HepG2 (cell line): Measurements from ENCODE around the gene TAAR1. TPM values are rescaled to one million over a fixed set of nuclear protein-coding genes. Genes with fewer than 3 reads are reported as not detected.
A peak's percentile ranks its signal among the peaks of the same experiment; 100 is the strongest.

Experiments
- ATAC-seq: fragments of 200-7000 bp; cut with Tn5 transposase; 3 replicates; pipeline ENCODE4 v1.9.1; 2020; ENCODE audit warnings: mild to moderate bottlenecking, moderate library complexity
- BruUV-seq: library from RNA; stranded (reverse); fragments of 400-500 nt; replicated peaks from 2 replicates; lab custom pipeline; 2021; lab: Mats Ljungman, UMichigan
- CTCF ChIA-PET: fragments of 300-600 bp; formaldehyde crosslinking; extraction: SDS; loops from one replicate; lab custom pipeline; 2021; ENCODE audit warnings: low total read pairs, inconsistent platforms, low intra/inter-chr PET ratio; lab: Yijun Ruan, JAX
- POLR2A ChIA-PET: fragments of 350-600 bp; sonication (Branson Sonifier 250); formaldehyde crosslinking; loops from one replicate; lab custom pipeline; 2020; ENCODE audit warnings: antibody characterized with exemption, inconsistent platforms; lab: Yijun Ruan, JAX
- DNase-seq: peaks from one replicate; pipeline ENCODE4 v3.0.0-alpha.2; 2015; ENCODE audit warnings: low spot score
- FAIRE-seq: peaks from 3 replicates; lab custom pipeline; 2011; peaks lifted over from hg19 to GRCh38; lab: Jason Lieb, UNC
- H2AFZ ChIP-seq: one replicate; pipeline ENCODE4 v1.6.1; 2011; ENCODE audit warnings: low read length, inconsistent platforms
- H3K27ac ChIP-seq: fragments of 300-600 bp; 3 replicates; pipeline ENCODE4 v1.8.0; 2011; ENCODE audit warnings: mixed run types, mild to moderate bottlenecking, mixed read lengths, low read length, inconsistent platforms; ENCODE audit not compliant: insufficient read depth; ENCODE audit errors: extremely low read length
- H3K27me3 ChIP-seq, 2 experiments: fragments of 200-600 bp in 1 of 2; 2 replicates in 1 of 2; 3 replicates in 1 of 2; pipeline versions ENCODE4 v1.6.0 to v1.8.0; 2011; ENCODE audit warnings: low read length in 2 of 2, mild to moderate bottlenecking in 2 of 2, moderate library complexity in 2 of 2, inconsistent platforms in 1 of 2; ENCODE audit not compliant: insufficient read depth in 2 of 2, control insufficient read depth in 1 of 2
- H3K36me3 ChIP-seq, 2 experiments: fragments of 200-600 bp in 1 of 2; replicated peaks in 1 of 2; 2 replicates in 1 of 2; 3 replicates in 1 of 2; pipeline versions ENCODE4 v1.5.1 to v1.8.0; 2011; ENCODE audit warnings: low read length in 2 of 2, inconsistent platforms in 1 of 2; ENCODE audit not compliant: insufficient read depth in 2 of 2, control insufficient read depth in 1 of 2
- H3K4me1 ChIP-seq: 2 replicates; pipeline ENCODE4 v1.5.1; 2012; ENCODE audit warnings: low read length, inconsistent platforms; ENCODE audit not compliant: insufficient read depth
- H3K4me2 ChIP-seq: 2 replicates; pipeline ENCODE4 v1.6.0; 2011; ENCODE audit warnings: low read depth, low read length, inconsistent platforms
- H3K4me3 ChIP-seq, 3 experiments: fragments of 200-600 bp in 1 of 3; sonication (generic), shearing (Covaris generic) in 1 of 3; replicated peaks in 1 of 3; 2 replicates each; pipeline ENCODE4 v1.5.1; 2011 to 2016; ENCODE audit warnings: low read length in 3 of 3, inconsistent platforms in 2 of 3, low read depth in 2 of 3, mild to moderate bottlenecking in 2 of 3, control low read depth in 1 of 3, mixed read lengths in 1 of 3; ENCODE audit not compliant: insufficient read depth in 1 of 3
- H3K79me2 ChIP-seq: one replicate; pipeline ENCODE4 v1.6.1; 2011; ENCODE audit warnings: low read length, inconsistent platforms; ENCODE audit not compliant: insufficient read depth
- H3K9ac ChIP-seq: 2 replicates; pipeline ENCODE4 v1.6.0; 2011; ENCODE audit warnings: mild to moderate bottlenecking, low read depth, low read length, inconsistent platforms; ENCODE audit not compliant: insufficient read depth
- H3K9me3 ChIP-seq: 2 replicates; pipeline ENCODE4 v1.5.1; 2012; ENCODE audit warnings: mild to moderate bottlenecking, low read length
- H4K20me1 ChIP-seq: 2 replicates; pipeline ENCODE4 v1.6.0; 2011; ENCODE audit warnings: inconsistent platforms, mild to moderate bottlenecking, low read length, moderate library complexity; ENCODE audit not compliant: insufficient read depth
- CEBPB ChIP-seq: IDR thresholded peaks from 2 replicates; pipeline ENCODE4 v1.6.1; 2011; ENCODE audit warnings: low read depth, low read length, improper control_type of control experiment, borderline replicate concordance
- HNF4A ChIP-seq: sonication (generic); formaldehyde crosslinking; IDR thresholded peaks from 2 replicates; pipeline ENCODE4 v1.4.0; 2020; ENCODE audit warnings: missing genetic modification reagents
- ISX ChIP-seq: sonication (generic); formaldehyde crosslinking; conservative IDR thresholded peaks from 2 replicates; pipeline ENCODE4 v1.5.0; 2020; ENCODE audit warnings: missing genetic modification reagents
- JUN ChIP-seq: sonication (generic); formaldehyde crosslinking; IDR thresholded peaks from 2 replicates; pipeline ENCODE4 v1.4.0; 2020; ENCODE audit warnings: mild to moderate bottlenecking, missing genetic modification reagents
- RBAK ChIP-seq: sonication (generic); formaldehyde crosslinking; IDR thresholded peaks from 2 replicates; pipeline ENCODE4 v1.5.1; 2020; ENCODE audit warnings: mild to moderate bottlenecking, missing genetic modification reagents
- SAP130 ChIP-seq: IDR thresholded peaks from 2 replicates; pipeline ENCODE4 v1.6.1; 2016; ENCODE audit warnings: low read depth
- YEATS2 ChIP-seq: sonication (generic); formaldehyde crosslinking; IDR thresholded peaks from 2 replicates; pipeline ENCODE4 v1.4.0; 2020; ENCODE audit warnings: missing genetic modification reagents, borderline replicate concordance
- ZIK1 ChIP-seq: sonication (generic); formaldehyde crosslinking; IDR thresholded peaks from 2 replicates; pipeline ENCODE4 v1.5.0; 2020; ENCODE audit warnings: mild to moderate bottlenecking, low read depth, missing genetic modification reagents, borderline replicate concordance
- ZNF24 ChIP-seq: fragments of 450-650 bp; IDR thresholded peaks from 2 replicates; pipeline ENCODE4 v1.6.1; 2017; ENCODE audit warnings: antibody characterized with exemption, mild to moderate bottlenecking
- ZNF629 ChIP-seq: sonication (generic); formaldehyde crosslinking; conservative IDR thresholded peaks from 2 replicates; pipeline ENCODE4 v1.5.0; 2020; ENCODE audit warnings: missing genetic modification reagents
- ZNF691 ChIP-seq: sonication (generic); formaldehyde crosslinking; IDR thresholded peaks from 2 replicates; pipeline ENCODE4 v1.4.0; 2020; ENCODE audit warnings: missing genetic modification reagents, low read depth, mild to moderate bottlenecking, borderline replicate concordance
- WGBS: methylation state at CpG from one replicate; pipeline ENCODE4 v1.1.6; 2017; ENCODE audit warnings: low lambda C conversion rate; 5-methylcytosine and 5-hydroxymethylcytosine counted together
- in situ Hi-C: cut with HindIII; loops from 2 replicates; pipeline ENCODE4 v1.10.0; 2017; ENCODE audit warnings: low pct_unique_long_range_greater_than_20kb; ENCODE audit not compliant: extremely low pct_ligation_motif_present
- intact Hi-C: fragments of 100-400 bp; cut with micrococcal nuclease; formaldehyde crosslinking; loops from one replicate; pipeline ENCODE4 v1.10.0; 2022; ENCODE audit not compliant: unreplicated experiment
- polyA plus RNA-seq, 8 experiments: library from polyadenylated mRNA; depleted of rRNA in 3 of 8; stranded (reverse) in 7 of 8; unstranded in 1 of 8; fragments of >200 nt; fragmentation: Illumina TruSeq in 4 of 8; extraction: Trizol in 4 of 8; gene quantifications; 2 replicates each; pipeline versions ENCODE4 v1.2.1 to v1.2.3, GENCODE V29; 2011 to 2016; ENCODE audit warnings: low read depth in 4 of 8, missing spikeins in 1 of 8, mixed read lengths in 1 of 8; ENCODE audit not compliant: insufficient read depth in 1 of 8
- total RNA-seq, 5 experiments: library from RNA; depleted of rRNA; stranded (reverse); fragments of >200 nt; fragmentation: Illumina TruSeq; extraction: Trizol; gene quantifications; 2 replicates each; pipeline ENCODE4 v1.2.3, GENCODE V29; 2016; ENCODE audit warnings: low read depth in 1 of 5

TAAR1 gene
- total and polyA plus RNA-seq, 2 of the 13 experiments (the other 11 are each of a cell fraction or from before 2014, with no cell fraction given) = not detected

- ChIA-PET POLR2A (no interaction called here), CTCF (no interaction called here)
- intact Hi-C loops = no loop called here
- in situ Hi-C loops = no loop called here
- H3K27ac ChIP-seq = no peak overlapping the region
- no peak for ATAC-seq
- no peak overlapping the region for H3K9ac ChIP-seq
- H3K36me3 ChIP-seq = no peaks in the 10 kb centered on the region
- DNase-seq = no peak
- no peaks in the 10 kb centered on the region for H3K27me3 ChIP-seq
- no peaks in the 10 kb centered on the region for H3K4me1 ChIP-seq
- FAIRE-seq = no peak
- 53% methylated on average over 3 of the region's 3 CpGs for WGBS
- no peak overlapping the region for H3K4me2 ChIP-seq
- no peak for TF ChIP-seq JUN
- TF ChIP-seq ZNF691 (CRISPR knock-in tag) = no peak
- peak; percentile 85 for TF ChIP-seq RBAK (CRISPR knock-in tag)
- TF ChIP-seq CEBPB = peak; percentile 8; the same call in 1 of the 2 replicates
- TF ChIP-seq ZNF24 = no peak
- peak; percentile 33 for TF ChIP-seq HNF4A (CRISPR knock-in tag)
- TF ChIP-seq ZNF629 (CRISPR knock-in tag) = 0 out of 2 replicates have a peak, but pooled peaks have one; percentile 31
- no peaks in the 10 kb centered on the region for H3K9me3 ChIP-seq
- no peaks in the 10 kb centered on the region for H4K20me1 ChIP-seq
- no peak overlapping the region for H3K4me3 ChIP-seq
- no peaks in the 10 kb centered on the region for H3K79me2 ChIP-seq
- no TSS peak for BruUV-seq
- H2AFZ ChIP-seq = no peak overlapping the region
Measured at GRCh38 chr6:132693478-132693877, 34.5 kb upstream of the TAAR1 start.

- WGBS = 46% methylated on average over 4 of the region's 4 CpGs
- no peaks in the 10 kb centered on the region for H4K20me1 ChIP-seq
- FAIRE-seq = no peak
- TF ChIP-seq RBAK (CRISPR knock-in tag) = no peak
- no peak for TF ChIP-seq YEATS2 (CRISPR knock-in tag)
- no peak for TF ChIP-seq ISX (CRISPR knock-in tag)
- TF ChIP-seq ZIK1 (CRISPR knock-in tag) = no peak
- TF ChIP-seq SAP130 (CRISPR knock-in tag) = no peak
Measured at GRCh38 chr6:132690678-132691077, 31.7 kb upstream of the TAAR1 start.

More at GRCh38 chr6:132690678-132691077, 31.7 kb upstream of the TAAR1 start:
- ChIA-PET CTCF (no interaction called here), POLR2A (no interaction called here)
- Histone ChIP-seq H3K4me1 (no peaks in the 10 kb centered on the region), H3K4me2 (no peak overlapping the region), H2AFZ (no peak overlapping the region), H3K9ac (no peak overlapping the region), H3K9me3 (no peaks in the 10 kb centered on the region), H3K27me3 (peaks cover 0 to 6% of the 10 kb centered on the region in 2 experiments; a peak in 1 of 5 replicates), H3K4me3 (no peak overlapping the region), H3K27ac (no peak overlapping the region), H3K36me3 (no peaks in the 10 kb centered on the region), H3K79me2 (no peaks in the 10 kb centered on the region)
- intact Hi-C loops (no loop called here), in situ Hi-C loops (no loop called here)
- ATAC-seq = no peak
- no peak for DNase-seq
- no TSS peak for BruUV-seq
